NOMO-1 treated with dmso at 0.1 percent for 144 hours (cell line): ENCODE measurements around the gene RMDN3.

Experiments
- DNase-seq: peaks from one replicate; lab custom pipeline; 2025; ENCODE audit not compliant: unreplicated experiment; lab: John Stamatoyannopoulos, UW

Gene RMDN3

DNA sequence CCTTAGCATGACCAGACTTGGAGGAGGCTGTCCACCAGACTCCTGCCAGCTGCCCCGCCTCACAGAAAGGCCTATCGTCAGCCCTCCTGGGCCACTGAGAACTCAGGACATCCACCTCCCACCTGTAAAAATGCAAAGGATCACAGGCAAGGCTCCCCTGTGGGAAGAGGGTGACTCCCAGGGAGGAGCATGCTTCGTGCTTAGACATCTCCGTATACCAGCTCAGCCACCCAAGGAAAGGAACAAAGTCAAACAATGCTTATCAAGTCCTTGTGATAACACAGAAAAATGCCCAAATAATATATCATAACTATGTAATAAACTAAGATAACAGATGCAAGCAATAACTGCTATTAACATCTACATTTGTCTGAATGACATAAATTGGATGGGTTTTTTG is 4.2 kb downstream of the RMDN3 start:
- no peak for DNase-seq

GRCh38 chr15:40749151-40749630 is 5.9 kb downstream of the RMDN3 start:
- DNase-seq = no peak

GRCh38 chr15:40747685-40748631 is 7.1 kb downstream of the RMDN3 start:
- no peak for DNase-seq

GRCh38 chr15:40746916-40747418 is 8.1 kb downstream of the RMDN3 start:
- DNase-seq = no peak

- DNase-seq = no peak
Measured at GRCh38 chr15:40744815-40745152, 10.3 kb downstream of the RMDN3 start.

DNA sequence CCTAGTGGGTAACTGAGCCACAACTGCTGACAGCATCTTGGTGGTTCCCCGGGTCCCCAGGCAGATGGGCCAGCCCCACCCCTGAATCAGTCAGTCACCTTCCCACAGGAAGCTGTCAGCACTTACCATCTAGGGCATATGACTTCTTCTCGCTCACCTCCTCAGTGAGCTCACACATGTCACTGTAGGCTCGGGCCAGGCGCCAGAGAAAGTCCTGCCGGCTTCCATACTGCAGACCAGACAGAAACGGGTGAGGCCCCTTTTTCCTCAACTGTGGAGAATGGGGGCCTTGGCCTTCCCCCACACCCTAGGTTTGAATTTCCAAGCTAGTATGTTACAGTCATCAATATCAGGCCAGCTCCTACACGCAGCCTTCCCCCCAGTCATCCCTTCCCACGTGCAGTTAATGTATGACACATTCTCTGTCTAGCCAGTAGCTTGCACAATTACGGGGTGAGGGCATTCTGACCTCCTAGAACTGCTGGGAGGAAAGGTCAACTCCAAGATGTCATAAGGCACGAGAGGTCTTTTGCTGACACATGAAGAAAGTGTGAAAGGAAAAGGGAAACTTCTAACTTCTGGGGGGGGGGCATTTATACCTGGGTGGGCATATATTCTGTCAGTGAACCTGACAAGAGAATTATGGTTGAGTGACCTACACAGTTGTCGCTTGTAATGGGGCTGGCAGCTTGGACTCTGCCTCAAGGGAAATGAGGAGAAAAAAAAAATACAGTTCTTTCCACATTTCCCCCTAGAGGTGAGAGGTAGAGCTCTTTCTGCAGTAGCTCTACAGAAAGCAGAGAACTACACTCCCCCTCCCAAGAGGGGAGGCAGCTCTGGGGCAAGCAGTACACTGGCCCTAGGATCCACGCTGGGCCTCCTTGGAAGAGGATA is 10.9 kb downstream of the RMDN3 start:
- no peak for DNase-seq

GRCh38 chr15:40743485-40743901 is 11.6 kb downstream of the RMDN3 start:
- no peak for DNase-seq

DNA sequence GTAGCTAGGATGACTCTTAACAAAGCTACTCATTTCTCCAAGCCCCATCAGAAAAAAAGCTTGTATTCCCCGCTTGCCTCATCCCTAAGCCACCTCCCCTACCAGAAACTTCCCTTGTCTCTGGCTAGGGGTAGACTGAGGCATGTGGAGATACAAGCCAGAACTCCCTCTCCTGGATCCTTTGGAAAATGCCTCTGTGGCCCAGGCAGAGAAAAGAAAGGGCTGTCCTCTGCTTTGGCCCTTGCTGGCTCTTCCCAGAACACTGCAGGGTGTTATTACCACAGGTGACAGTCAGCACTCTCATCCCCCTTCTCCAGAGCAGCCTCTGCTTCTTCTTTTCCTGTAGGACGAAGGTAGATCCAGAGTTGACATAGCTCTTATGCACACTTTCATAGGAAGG is 15.2 kb downstream of the RMDN3 start:
- no peak for DNase-seq

DNA sequence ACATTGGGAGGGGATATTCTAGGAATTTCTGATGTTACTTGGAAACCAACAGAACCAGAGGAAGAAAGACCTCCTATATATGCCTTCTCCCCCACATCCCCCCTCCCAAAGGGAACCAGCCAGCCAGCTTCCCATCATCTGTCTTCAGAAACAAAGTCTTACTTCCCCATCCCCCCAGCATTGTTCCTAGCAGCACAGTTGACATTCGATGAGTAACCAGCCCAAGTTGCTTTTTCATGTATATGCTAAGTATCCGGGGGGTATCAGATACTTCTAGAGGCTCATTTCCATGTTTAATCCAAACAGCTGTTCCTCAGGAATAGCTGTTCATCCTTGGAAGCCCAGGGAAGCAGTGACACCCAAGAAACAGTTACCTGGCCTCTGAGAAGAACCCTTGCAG is 16.0 kb downstream of the RMDN3 start:
- no peak for DNase-seq

DNA sequence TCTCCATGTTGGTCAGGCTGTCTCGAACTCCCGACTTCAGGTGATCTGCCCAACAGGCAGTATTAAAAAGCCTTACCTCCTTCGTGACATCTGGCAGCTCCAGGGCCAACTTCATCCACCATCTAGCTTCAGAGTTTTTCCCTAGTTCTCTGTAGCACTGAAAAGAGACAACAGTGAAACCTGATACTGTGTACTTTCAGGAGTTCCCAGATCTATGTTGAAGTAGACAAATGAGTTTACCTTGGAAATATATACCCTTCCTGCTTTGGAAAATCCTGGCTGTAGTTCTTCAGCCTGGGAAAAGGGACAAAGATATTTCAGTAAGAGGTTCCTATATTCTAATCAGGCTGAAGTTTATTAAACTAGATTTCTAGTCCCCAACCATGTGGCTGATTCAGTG is 18.0 kb downstream of the RMDN3 start:
- DNase-seq = no peak

DNA sequence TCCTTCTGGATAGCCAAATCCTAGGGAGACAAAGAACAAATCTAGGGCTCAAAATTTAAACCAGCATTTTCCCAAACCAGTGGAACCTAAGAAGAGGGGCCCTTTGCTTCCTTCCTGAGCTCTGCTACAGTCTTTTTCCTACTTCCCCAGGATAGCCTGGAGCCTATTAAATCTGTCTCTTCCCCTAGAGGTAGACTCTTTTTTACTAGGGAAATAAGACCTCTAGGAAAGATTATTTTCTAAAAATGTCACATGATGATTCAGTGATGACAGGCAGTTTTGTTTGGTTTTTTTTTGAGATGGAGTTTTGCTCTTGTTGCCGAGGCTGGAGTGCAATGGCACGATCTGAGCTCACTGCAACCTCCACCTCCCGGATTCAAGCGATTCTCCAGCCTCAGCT is 18.5 kb downstream of the RMDN3 start:
- DNase-seq = no peak

DNA sequence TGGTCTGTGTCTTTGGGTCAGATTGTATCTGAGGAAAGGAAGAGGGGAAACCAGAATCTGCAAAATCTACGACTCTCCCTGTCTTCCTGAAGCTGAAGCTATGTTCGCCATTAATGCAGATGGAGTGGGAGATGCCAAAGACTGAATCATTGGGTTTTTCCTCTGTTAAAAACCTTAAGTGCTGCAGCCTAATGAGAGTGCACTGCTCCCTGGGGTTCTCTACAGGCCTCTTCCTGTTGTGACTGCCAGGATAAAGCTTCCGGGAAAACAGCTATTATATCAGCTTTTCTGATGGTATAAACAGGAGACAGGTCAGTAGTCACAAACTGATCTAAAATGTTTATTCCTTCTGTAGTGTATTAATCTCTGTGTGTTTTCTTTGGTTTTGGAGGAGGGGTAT is 24.0 kb downstream of the RMDN3 start:
- no peak for DNase-seq

- no peak for DNase-seq
Measured at GRCh38 chr15:40723919-40724318, 31.1 kb downstream of the RMDN3 start.

DNA sequence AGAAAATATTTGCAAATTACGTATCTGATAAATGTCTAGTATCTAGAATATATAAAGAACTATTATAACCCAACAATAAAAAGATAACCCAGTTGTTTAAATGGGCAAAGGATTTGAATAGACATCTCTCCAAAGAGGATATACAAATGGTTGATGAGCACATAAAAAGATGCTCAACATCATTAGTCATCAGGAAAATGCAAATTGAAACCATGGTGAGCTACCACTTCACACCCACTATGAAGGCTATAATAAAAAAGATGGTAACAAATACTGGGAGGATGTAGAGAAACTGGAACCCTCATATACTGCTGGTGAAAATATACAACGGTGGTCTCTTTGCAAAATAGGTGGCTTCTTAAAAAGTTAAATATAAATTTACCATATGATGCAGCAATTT is 32.1 kb downstream of the RMDN3 start:
- no peak for DNase-seq

DNA sequence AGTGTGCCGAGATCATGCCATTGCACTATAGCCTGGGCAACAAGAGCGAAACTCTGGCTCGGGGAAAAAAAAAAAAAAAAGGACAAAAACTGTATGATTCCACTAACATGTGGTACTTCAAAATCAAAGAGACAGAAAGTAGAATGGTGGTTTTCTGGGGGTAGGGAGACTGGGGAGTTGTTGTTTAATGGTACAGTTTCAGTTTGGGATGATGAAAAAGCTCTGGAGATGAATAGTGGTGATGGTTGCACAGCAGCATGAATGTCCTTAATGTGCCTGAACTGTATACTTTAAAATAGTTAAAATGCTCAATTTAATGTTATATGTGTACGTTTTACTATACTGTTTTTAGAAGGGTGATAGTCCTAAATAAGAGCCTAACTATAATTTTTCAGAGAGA is 32.7 kb downstream of the RMDN3 start:
- DNase-seq = no peak

DNA sequence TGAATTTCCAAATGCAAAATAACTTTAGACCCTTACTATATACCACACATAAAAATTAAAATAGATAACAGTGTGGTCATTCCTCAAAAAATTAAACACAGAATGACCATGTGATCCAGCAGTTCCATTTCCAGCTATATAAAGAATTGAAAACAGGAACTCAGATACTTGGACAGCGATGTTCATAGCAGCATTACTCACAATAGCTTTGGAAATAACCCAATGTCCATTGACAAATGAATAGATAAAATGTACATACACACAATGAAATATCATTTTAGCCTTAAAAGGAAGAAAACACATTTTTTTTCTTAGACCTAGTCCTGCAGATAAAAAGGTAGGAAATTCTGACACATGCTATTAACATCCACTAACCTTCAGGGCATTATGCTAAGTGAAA is 33.4 kb downstream of the RMDN3 start:
- no peak for DNase-seq

GRCh38 chr15:40716165-40716564 is 38.9 kb downstream of the RMDN3 start:
- DNase-seq = no peak

GRCh38 chr15:40714144-40714543 is 40.9 kb downstream of the RMDN3 start:
- no peak for DNase-seq

- DNase-seq = no peak
Measured at GRCh38 chr15:40706121-40706520, 48.9 kb downstream of the RMDN3 start.

DNA sequence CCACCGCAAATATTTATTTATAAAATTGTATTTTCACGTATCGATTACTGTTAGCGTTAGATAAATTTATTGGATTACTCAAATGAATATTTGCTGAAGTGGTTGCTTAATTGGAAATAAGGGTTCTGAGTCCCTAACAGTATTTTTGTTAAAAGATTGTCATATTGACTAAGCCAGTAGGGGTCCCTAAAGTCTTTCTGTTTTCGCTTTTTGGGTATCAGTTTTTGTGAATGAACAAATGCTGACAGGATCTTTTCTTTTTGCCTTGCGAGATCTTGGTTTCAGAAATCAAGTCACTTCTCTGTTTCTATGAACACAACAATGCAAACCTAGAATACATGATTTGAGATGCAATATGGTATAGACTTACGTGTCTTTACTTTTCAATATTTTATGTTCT is 53.0 kb downstream of the RMDN3 start:
- DNase-seq = no peak

DNA sequence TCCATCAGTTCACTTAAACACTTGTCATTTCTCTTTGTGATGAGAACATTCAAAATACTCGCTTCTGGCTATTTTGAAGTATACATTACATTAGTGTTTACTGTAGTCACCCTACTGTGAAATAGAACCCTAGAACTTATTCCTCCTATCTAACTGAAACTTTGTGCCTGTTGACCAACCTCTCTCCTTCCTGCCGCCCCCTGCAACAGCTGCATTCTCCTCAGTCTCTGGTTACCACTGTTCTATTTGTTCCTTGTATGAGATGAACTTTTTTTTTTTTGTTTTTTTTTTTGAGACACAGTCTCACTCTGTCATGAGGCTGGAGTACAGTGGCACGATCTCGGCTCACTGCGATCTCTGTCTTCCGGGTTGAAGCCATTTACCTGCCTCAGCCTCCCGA is 57.1 kb downstream of the RMDN3 start:
- DNase-seq = no peak

- DNase-seq = no peak
Measured at GRCh38 chr15:40696228-40696627, 58.8 kb downstream of the RMDN3 start.
